SK-N-SH treated with all-trans-retinoic acid at 6 μM for 48 hours (cell line): ENCODE measurements around the gene HMGCS2.

Experiments used
- ATAC-seq: fragments of 200-7000 bp; cut with Tn5 transposase; 3 replicates; pipeline ENCODE4 v1.9.1; 2020; ENCODE audit warnings: mild to moderate bottlenecking, moderate library complexity
- ARNTL ChIP-seq: fragments of 450-650 bp; formaldehyde crosslinking; IDR thresholded peaks from 2 replicates; pipeline ENCODE4 v1.5.0; 2020; ENCODE audit warnings: low read depth, mild to moderate bottlenecking, moderate library complexity, borderline replicate concordance
- BACH2 ChIP-seq: fragments of 250-450 bp; sonication (Bioruptor Pico); IDR thresholded peaks from 2 replicates; pipeline ENCODE4 v1.9.0; 2021; ENCODE audit warnings: mild to moderate bottlenecking, borderline replicate concordance
- CSDC2 ChIP-seq: fragments of 250-450 bp; sonication (Bioruptor Pico); IDR thresholded peaks from 2 replicates; pipeline ENCODE4 v1.5.0; 2020; ENCODE audit warnings: mild to moderate bottlenecking, moderate library complexity
- ESRRG ChIP-seq: fragments of 250-450 bp; sonication (Bioruptor Pico); IDR thresholded peaks from 2 replicates; pipeline ENCODE4 v1.6.1; 2021; ENCODE audit warnings: mild to moderate bottlenecking
- GLIS3 ChIP-seq: fragments of 250-450 bp; sonication (Bioruptor Pico); IDR thresholded peaks from 2 replicates; pipeline ENCODE4 v1.5.0; 2020; ENCODE audit warnings: mild to moderate bottlenecking, moderate library complexity
- ISL1 ChIP-seq: fragments of 250-450 bp; sonication (Bioruptor Pico); IDR thresholded peaks from 2 replicates; pipeline ENCODE4 v2.1.2; 2022; ENCODE audit warnings: mild to moderate bottlenecking, moderate library complexity
- OSR1 ChIP-seq: fragments of 250-450 bp; sonication (Bioruptor Pico); IDR thresholded peaks from 2 replicates; pipeline ENCODE4 v1.8.0; 2022; ENCODE audit warnings: moderate library complexity, mild to moderate bottlenecking, inconsistent platforms
- PPARA ChIP-seq: fragments of 250-450 bp; sonication (Bioruptor Pico); IDR thresholded peaks from 2 replicates; pipeline ENCODE4 v1.5.0; 2020; ENCODE audit warnings: mild to moderate bottlenecking, borderline replicate concordance
- RARB ChIP-seq: fragments of 250-450 bp; sonication (Bioruptor Pico); IDR thresholded peaks from 2 replicates; pipeline ENCODE4 v1.8.0; 2021; ENCODE audit warnings: mild to moderate bottlenecking, moderate library complexity
- SNAI2 ChIP-seq: fragments of 250-450 bp; sonication (Bioruptor Pico); IDR thresholded peaks from 2 replicates; pipeline ENCODE4 v1.5.0; 2020; ENCODE audit warnings: mild to moderate bottlenecking, moderate library complexity
- TCF4 ChIP-seq: fragments of 250-450 bp; sonication (Bioruptor Pico); IDR thresholded peaks from 2 replicates; pipeline ENCODE4 v1.8.0; 2021; ENCODE audit warnings: mild to moderate bottlenecking, moderate library complexity, borderline replicate concordance
- TOX ChIP-seq: fragments of 250-450 bp; sonication (Bioruptor Pico); IDR thresholded peaks from 2 replicates; pipeline ENCODE4 v1.8.0; 2021; ENCODE audit warnings: mild to moderate bottlenecking, moderate library complexity, borderline replicate concordance
- ZC3H10 ChIP-seq: fragments of 250-450 bp; sonication (Bioruptor Pico); IDR thresholded peaks from 2 replicates; pipeline ENCODE4 v1.5.1; 2021; ENCODE audit warnings: mild to moderate bottlenecking, moderate library complexity
- ZFP3 ChIP-seq: fragments of 250-450 bp; sonication (Bioruptor Pico); IDR thresholded peaks from 2 replicates; pipeline ENCODE4 v1.5.0; 2020; ENCODE audit warnings: mild to moderate bottlenecking, moderate library complexity
- ZNF565 ChIP-seq: fragments of 450-650 bp; formaldehyde crosslinking; conservative IDR thresholded peaks from 2 replicates; pipeline ENCODE4 v1.5.0; 2020; ENCODE audit warnings: low read depth, mild to moderate bottlenecking, moderate library complexity
- ZNF70 ChIP-seq: fragments of 450-650 bp; formaldehyde crosslinking; IDR thresholded peaks from 2 replicates; pipeline ENCODE4 v1.5.0; 2020; ENCODE audit warnings: mild to moderate bottlenecking, moderate library complexity
- ZNF8 ChIP-seq: fragments of 450-650 bp; formaldehyde crosslinking; IDR thresholded peaks from 2 replicates; pipeline ENCODE4 v1.5.0; 2020; ENCODE audit warnings: mild to moderate bottlenecking, moderate library complexity
- TF ChIP-seq, protein P1 (sequence below): fragments of 250-450 bp; sonication (Bioruptor Pico); IDR thresholded peaks from 2 replicates; pipeline ENCODE4 v1.5.0; 2020; ENCODE audit warnings: mild to moderate bottlenecking, moderate library complexity
- TF ChIP-seq, protein P2 (sequence below): fragments of 250-450 bp; sonication (Bioruptor Pico); IDR thresholded peaks from 2 replicates; pipeline ENCODE4 v1.5.1; 2021; ENCODE audit warnings: mild to moderate bottlenecking, moderate library complexity
- TF ChIP-seq, protein P3 (sequence below): fragments of 250-450 bp; sonication (Bioruptor Pico); IDR thresholded peaks from 2 replicates; pipeline ENCODE4 v1.8.0; 2021; ENCODE audit warnings: low read depth, mild to moderate bottlenecking, moderate library complexity, borderline replicate concordance
- TF ChIP-seq, protein P4 (sequence below): fragments of 250-450 bp; sonication (Bioruptor Pico); IDR thresholded peaks from 2 replicates; pipeline ENCODE4 v1.5.1; 2020; ENCODE audit warnings: low read depth, mild to moderate bottlenecking, moderate library complexity
- TF ChIP-seq, protein P5 (sequence below): fragments of 250-450 bp; sonication (Bioruptor Pico); IDR thresholded peaks from 2 replicates; pipeline ENCODE4 v1.8.0; 2020; ENCODE audit warnings: mild to moderate bottlenecking, moderate library complexity, borderline replicate concordance

Gene HMGCS2

DNA sequence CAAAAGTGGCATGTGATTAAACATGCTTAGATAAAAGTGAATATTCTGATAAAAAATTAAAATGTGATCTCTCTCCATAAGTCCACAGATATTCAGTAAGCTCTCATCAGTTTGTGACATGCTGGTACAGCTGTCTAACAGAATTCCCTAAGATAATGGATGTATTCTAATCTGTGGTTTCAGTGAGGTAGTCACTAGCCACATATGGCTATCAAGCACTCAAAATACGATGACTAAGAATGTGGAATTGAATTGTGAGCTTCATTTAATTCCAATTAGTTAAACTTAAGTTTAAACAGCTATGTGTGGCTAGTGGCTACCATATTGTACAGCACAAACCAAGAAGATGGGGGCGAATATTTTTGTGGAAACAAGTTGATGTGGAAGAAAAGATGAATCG lies 46.7 kb upstream of the HMGCS2 start:
- no peak for TF ChIP-seq ZNF70 (CRISPR knock-in tag)
- TF ChIP-seq, protein P1, sequence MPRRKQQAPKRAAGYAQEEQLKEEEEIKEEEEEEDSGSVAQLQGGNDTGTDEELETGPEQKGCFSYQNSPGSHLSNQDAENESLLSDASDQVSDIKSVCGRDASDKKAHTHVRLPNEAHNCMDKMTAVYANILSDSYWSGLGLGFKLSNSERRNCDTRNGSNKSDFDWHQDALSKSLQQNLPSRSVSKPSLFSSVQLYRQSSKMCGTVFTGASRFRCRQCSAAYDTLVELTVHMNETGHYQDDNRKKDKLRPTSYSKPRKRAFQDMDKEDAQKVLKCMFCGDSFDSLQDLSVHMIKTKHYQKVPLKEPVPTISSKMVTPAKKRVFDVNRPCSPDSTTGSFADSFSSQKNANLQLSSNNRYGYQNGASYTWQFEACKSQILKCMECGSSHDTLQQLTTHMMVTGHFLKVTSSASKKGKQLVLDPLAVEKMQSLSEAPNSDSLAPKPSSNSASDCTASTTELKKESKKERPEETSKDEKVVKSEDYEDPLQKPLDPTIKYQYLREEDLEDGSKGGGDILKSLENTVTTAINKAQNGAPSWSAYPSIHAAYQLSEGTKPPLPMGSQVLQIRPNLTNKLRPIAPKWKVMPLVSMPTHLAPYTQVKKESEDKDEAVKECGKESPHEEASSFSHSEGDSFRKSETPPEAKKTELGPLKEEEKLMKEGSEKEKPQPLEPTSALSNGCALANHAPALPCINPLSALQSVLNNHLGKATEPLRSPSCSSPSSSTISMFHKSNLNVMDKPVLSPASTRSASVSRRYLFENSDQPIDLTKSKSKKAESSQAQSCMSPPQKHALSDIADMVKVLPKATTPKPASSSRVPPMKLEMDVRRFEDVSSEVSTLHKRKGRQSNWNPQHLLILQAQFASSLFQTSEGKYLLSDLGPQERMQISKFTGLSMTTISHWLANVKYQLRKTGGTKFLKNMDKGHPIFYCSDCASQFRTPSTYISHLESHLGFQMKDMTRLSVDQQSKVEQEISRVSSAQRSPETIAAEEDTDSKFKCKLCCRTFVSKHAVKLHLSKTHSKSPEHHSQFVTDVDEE = no peak
- TF ChIP-seq, protein P2, sequence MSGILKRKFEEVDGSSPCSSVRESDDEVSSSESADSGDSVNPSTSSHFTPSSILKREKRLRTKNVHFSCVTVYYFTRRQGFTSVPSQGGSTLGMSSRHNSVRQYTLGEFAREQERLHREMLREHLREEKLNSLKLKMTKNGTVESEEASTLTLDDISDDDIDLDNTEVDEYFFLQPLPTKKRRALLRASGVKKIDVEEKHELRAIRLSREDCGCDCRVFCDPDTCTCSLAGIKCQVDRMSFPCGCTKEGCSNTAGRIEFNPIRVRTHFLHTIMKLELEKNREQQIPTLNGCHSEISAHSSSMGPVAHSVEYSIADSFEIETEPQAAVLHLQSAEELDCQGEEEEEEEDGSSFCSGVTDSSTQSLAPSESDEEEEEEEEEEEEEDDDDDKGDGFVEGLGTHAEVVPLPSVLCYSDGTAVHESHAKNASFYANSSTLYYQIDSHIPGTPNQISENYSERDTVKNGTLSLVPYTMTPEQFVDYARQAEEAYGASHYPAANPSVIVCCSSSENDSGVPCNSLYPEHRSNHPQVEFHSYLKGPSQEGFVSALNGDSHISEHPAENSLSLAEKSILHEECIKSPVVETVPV (CRISPR knock-in tag) = no peak
- 0 out of 2 replicates have a peak, but pooled peaks have one; percentile 33 for TF ChIP-seq ZFP3 (CRISPR knock-in tag)
- TF ChIP-seq PPARA (CRISPR knock-in tag) = no peak
- TF ChIP-seq ZNF8 (CRISPR knock-in tag) = no peak
- TF ChIP-seq OSR1 = no peak
- TF ChIP-seq ARNTL (CRISPR knock-in tag) = no peak
- peak; percentile 50 for TF ChIP-seq ISL1 (CRISPR knock-in tag)
- ATAC-seq = no peak; the same call in 2 of the 3 replicates

DNA sequence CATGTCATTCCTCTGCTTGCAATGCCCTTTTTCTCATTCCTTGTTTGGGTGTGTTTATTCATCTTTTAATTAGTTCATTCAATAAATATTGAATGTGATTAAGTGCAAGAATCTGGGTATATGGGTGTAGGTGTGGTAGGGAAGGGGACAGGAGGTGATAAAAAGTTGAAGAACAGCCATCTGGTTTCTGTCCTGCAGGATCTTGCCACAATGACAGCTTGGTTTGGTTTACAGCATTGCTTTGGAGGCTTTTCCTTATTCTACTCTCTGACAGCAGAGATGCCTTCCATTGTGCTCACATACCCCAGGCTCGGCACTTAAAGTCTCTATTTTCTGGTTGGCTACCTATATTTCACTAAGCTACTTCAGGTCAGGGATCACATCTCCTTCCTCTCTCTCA lies 45.6 kb upstream of the HMGCS2 start:
- TF ChIP-seq, protein P3, sequence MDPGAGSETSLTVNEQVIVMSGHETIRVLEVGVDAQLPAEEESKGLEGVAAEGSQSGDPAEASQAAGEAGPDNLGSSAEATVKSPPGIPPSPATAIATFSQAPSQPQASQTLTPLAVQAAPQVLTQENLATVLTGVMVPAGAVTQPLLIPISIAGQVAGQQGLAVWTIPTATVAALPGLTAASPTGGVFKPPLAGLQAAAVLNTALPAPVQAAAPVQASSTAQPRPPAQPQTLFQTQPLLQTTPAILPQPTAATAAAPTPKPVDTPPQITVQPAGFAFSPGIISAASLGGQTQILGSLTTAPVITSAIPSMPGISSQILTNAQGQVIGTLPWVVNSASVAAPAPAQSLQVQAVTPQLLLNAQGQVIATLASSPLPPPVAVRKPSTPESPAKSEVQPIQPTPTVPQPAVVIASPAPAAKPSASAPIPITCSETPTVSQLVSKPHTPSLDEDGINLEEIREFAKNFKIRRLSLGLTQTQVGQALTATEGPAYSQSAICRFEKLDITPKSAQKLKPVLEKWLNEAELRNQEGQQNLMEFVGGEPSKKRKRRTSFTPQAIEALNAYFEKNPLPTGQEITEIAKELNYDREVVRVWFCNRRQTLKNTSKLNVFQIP = no peak
- TF ChIP-seq TOX (CRISPR knock-in tag) (no peak), ARNTL (CRISPR knock-in tag) (no peak), ZNF565 (CRISPR knock-in tag) (no peak), BACH2 (no peak), ZFP3 (CRISPR knock-in tag) (no peak), OSR1 (no peak), ESRRG (CRISPR knock-in tag) (no peak), TCF4 (CRISPR knock-in tag) (no peak), CSDC2 (no peak), SNAI2 (CRISPR knock-in tag) (no peak), ISL1 (CRISPR knock-in tag) (no peak), ZC3H10 (CRISPR knock-in tag) (no peak), RARB (CRISPR knock-in tag) (no peak), ZNF8 (CRISPR knock-in tag) (no peak), GLIS3 (CRISPR knock-in tag) (no peak)
- TF ChIP-seq, protein P1 = no peak
- TF ChIP-seq, protein P4, sequence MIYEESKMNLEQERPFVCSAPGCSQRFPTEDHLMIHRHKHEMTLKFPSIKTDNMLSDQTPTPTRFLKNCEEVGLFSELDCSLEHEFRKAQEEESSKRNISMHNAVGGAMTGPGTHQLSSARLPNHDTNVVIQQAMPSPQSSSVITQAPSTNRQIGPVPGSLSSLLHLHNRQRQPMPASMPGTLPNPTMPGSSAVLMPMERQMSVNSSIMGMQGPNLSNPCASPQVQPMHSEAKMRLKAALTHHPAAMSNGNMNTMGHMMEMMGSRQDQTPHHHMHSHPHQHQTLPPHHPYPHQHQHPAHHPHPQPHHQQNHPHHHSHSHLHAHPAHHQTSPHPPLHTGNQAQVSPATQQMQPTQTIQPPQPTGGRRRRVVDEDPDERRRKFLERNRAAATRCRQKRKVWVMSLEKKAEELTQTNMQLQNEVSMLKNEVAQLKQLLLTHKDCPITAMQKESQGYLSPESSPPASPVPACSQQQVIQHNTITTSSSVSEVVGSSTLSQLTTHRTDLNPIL (CRISPR knock-in tag) = no peak
- TF ChIP-seq, protein P2 (CRISPR knock-in tag) = no peak
- TF ChIP-seq, protein P5, sequence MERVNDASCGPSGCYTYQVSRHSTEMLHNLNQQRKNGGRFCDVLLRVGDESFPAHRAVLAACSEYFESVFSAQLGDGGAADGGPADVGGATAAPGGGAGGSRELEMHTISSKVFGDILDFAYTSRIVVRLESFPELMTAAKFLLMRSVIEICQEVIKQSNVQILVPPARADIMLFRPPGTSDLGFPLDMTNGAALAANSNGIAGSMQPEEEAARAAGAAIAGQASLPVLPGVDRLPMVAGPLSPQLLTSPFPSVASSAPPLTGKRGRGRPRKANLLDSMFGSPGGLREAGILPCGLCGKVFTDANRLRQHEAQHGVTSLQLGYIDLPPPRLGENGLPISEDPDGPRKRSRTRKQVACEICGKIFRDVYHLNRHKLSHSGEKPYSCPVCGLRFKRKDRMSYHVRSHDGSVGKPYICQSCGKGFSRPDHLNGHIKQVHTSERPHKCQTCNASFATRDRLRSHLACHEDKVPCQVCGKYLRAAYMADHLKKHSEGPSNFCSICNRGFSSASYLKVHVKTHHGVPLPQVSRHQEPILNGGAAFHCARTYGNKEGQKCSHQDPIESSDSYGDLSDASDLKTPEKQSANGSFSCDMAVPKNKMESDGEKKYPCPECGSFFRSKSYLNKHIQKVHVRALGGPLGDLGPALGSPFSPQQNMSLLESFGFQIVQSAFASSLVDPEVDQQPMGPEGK (CRISPR knock-in tag) = no peak
- no peak for ATAC-seq
